GM18873 (cell line): ENCODE data around the gene OR13J1.

Experiments used
- ATAC-seq: cut with Tn5 transposase; IDR thresholded peaks from one replicate; pipeline ENCODE4 v1.9.1; 2021; ENCODE audit warnings: mild to moderate bottlenecking, moderate library complexity, moderate number of reproducible peaks; ENCODE audit not compliant: unreplicated experiment, low FRiP score

The OR13J1 gene

DNA sequence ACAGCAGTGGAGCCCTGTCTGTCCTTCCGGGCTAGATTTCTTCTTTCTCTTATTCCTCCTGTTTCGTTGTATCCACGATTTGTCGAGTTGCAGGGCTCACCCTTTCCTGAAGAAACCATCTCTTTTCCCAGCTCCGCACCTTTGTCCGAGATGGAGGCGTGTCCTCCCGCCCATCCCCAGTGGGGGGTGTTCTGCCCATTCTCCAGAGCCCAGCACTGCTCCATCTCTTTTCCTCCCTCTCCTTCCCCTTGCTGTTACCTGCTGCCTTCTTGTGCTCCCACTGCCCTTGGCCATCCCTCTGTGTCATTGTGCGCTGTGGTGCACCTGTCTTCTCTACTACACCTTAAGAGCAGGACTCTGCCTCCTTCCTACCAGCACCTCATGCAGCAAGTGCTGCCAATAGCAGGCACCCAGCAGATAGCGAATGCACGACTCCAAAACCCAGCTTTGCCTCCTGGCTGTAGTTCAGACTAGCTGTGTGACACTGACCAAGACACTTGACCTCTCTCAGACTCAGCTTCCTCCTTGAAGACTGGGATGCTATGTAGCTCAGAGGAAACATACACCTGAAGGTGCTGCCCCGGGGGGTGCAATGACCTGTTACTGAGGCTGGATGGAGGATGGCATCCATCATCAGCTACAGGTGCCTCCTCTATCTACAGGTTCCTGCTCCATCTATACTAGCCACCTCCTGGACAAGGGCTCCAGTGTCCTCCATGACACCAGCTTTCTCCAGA is 8.9 kb downstream of the OR13J1 start:
- no peak for ATAC-seq

DNA sequence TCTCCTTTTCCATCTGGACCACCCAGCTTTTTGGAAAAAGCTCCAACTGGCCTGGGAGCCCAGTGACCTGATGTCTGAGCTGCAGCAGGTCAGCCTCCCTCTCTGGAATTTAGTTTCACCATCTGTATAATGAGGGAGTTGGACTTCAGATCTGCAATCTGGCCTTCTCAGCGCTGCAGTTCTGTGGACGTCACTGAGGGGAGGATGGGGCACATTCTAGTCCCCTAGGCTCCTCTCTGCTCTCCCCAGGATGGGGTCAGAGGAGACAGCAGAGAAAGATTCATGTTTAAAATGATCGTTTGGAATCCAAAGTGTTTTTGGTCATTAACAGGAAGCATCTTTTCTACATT is 10.2 kb downstream of the OR13J1 start:
- no peak for ATAC-seq

GRCh38 chr9:35859310-35859989 is 10.8 kb downstream of the OR13J1 start:
- no peak for ATAC-seq

- ATAC-seq: no peak
Observed at GRCh38 chr9:35858458-35858857, 11.7 kb downstream of the OR13J1 start.

GRCh38 chr9:35856882-35857281 is 13.3 kb downstream of the OR13J1 start:
- ATAC-seq: no peak

- no peak for ATAC-seq
Observed at GRCh38 chr9:35856206-35856605, 14.0 kb downstream of the OR13J1 start.

GRCh38 chr9:35854091-35854762 is 16.0 kb downstream of the OR13J1 start:
- no peak for ATAC-seq

DNA sequence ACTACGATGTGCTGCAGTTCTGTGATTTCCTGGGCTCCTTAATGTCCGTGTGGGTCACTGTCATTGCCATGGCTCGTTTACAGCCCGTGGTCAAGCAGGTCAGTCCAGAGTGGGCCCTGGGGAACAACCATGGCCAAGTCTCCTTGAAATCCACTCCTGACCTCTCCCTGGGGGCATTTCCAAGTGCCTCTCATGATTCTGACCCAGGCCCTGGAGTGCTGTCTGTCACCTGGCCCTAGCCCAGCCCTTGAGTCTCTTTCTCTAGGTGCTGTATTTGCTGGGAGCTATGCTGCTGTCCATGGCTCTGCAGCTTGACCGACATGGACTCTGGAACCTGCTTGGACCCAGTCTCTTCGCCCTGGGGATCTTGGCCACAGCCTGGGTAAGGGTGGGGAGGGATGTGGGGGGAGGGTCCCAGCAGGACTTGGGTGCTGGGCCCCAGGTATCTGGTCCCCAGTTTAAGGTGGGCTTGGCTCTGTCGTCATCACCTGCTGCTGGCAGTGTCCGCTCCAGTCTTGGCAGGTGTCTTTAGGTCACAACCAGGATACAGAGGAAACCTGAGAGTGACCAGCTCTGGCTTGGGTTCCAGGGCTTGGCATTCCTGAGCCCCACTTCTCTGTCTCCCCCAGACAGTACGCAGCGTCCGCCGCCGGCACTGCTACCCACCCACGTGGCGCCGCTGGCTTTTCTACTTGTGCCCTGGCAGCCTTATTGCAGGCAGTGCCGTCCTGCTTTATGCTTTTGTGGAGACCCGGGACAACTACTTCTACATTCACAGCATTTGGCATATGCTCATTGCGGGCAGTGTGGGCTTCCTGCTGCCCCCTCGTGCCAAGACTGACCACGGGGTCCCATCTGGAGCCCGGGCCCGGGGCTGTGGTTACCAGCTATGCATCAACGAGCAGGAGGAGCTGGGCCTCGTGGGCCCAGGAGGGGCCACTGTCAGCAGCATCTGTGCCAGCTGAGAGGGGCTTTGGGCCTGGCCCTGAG is 17.0 kb downstream of the OR13J1 start:
- no peak for ATAC-seq

DNA sequence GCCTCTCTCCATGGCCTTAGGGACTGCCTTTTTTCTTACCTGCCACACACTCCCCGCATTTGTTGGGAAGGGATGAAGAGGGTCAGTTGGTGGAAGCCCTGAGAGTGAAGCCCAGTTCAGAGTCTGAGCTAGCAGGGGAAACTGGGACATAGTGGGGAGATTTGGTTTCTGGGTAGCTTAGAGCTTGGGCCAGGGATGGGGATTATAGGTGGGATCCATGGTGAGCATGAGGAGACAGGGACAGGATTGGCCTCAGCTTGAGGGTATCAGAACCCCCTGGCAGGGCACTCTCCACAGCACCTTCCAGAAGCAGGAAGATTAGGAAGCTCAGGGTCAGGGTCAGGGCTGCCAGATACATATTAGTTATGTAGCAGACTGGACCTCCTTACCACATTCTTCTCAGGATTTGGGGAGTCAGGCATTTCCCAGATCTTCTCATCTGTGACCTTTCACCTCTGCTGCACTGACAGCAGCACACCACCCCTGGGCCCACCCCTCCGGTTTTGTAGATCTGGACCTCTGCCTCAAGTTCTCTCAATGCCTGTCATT is 17.9 kb downstream of the OR13J1 start:
- ATAC-seq: no peak

- ATAC-seq: peak; percentile 89
Observed at GRCh38 chr9:35847792-35848572, 22.2 kb downstream of the OR13J1 start.

DNA sequence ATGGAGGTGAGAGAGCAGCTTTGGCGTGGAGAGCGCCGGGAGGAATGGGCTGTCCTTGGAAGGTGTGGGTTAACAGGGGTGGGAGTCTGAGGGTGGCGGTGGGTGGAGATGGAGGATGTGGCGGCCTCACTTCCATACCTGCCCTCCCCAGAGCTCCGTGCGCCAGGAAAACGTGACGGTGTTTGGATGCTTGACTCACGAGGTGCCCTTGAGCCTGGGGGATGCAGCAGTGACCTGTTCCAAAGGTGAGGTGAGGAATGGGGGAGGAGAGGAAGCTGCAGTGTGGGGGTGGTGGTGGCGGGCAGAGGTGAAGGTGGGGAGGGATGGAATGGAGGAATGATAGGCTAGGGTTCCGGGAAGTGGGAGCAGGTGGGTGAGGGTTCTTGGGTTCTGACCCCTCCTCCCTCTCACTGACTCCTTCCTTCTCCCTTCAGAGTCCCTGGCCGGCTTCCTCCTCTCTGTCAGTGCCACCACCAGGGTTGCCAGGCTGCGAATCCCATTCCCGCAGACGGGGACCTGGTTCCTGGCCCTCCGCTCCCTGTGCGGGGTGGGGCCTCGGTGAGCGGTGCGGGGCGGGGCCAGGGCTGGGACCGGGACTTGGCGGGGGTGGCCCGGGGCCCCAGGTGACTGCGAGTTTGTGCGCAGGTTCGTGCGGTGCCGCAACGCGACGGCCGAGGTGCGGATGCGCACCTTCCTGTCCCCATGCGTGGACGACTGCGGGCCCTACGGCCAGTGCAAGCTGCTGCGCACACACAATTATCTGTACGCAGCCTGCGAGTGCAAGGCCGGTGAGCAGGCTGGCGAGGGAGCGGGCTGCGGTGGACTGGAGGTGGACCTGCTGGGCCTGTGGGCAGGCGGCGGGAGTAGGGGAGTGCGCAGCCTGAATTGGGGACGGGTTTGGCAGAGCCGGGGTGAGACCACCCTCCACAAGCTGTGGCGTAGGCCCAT is 24.1 kb downstream of the OR13J1 start:
- no peak for ATAC-seq

DNA sequence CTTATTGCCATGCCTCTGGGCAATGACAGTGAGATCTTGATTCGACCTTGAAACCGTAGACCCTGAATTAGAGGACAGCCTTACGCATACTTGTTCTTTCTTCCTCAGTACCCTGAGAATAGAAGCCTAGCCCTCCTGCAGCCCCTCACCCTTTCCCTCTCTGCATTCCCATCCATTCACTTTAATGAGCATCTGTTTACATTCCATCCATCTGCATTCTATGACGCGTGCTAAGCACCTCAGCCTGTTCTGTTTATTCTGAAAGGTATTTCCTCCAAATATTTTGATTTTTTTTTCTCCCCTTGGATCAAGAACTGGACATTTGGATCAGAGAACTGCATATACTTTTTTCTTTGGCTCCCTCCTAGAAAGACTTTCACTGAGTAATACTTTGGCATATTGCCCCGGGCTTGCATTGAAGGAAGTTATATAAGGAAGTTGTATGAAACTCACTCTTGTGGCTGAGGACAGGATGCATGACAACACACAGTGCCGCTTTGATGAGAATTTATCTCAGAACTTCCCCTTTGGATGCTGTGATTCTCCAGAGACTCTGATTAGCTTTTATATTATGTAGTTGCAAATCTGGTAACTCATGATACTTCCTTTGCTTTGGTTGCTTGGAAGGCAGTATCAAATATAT is 25.5 kb downstream of the OR13J1 start:
- ATAC-seq: no peak

GRCh38 chr9:35842795-35843194 is 27.4 kb downstream of the OR13J1 start:
- peak; percentile 84 for ATAC-seq

DNA sequence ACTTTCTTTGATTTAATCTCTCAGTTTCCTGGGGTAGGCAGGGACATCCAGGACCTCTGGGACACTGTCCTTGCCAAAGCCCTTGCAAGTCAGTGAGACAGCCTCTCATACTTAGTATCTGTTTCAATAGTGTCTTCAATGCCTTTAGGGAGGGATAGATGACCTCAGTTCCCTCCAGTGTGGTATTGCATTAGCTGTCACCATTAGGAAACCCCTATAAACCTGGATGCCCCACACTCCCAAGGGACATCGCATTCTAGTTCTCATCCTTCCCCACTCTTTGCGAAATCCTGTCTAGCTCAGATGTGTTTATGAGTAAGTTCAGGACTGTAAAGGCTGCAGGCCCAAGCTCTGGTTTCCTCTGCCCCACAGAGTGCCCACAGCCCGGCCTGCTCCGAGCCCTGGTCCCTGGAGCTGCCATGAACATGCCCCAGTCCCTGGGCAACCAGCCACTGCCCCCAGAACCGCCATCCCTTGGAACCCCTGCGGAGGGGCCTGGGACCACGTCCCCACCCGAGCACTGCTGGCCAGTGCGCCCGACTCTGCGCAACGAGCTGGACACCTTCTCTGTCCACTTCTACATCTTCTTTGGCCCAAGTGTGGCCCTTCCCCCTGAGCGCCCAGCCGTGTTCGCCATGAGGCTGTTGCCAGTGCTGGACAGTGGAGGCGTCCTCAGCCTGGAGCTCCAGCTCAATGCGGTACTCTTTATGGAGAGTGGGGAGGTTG is 28.0 kb downstream of the OR13J1 start:
- ATAC-seq: no peak

DNA sequence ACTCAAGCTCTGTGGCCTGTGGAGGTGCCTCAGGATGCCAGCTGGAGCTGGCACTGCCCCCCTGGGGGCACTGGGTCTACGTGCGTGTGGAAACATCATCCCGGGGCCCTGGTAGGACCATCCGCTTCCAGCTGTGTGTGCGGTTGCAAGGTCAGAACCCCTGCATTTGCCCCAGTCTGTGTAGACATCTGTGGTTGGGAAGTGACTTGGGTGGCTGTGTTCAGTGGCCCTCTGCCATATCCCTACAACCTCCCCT is 28.6 kb downstream of the OR13J1 start:
- ATAC-seq: no peak

- no peak for ATAC-seq
Observed at GRCh38 chr9:35840881-35841644, 29.1 kb downstream of the OR13J1 start.

- no peak for ATAC-seq
Observed at GRCh38 chr9:35839926-35840325, 30.3 kb downstream of the OR13J1 start.
